OCI-LY3 (cell line): ENCODE data around the gene KIAA1671.

Source experiments
- H2AFZ ChIP-seq: fragments of 200-600, 300-600 bp; shearing (Covaris generic); 2 replicates; pipeline ENCODE4 v1.6.0; 2014; ENCODE audit warnings: antibody characterized with exemption, low read depth, low read length
- H3K27ac ChIP-seq: fragments of 200-600, 300-600 bp; sonication (generic); 2 replicates; pipeline ENCODE4 v1.5.1; 2014; ENCODE audit warnings: mild to moderate bottlenecking, low read length, moderate library complexity, mixed read lengths
- H3K27me3 ChIP-seq: fragments of 200-600, 300-600 bp; sonication (generic); 2 replicates; pipeline ENCODE4 v1.6.1; 2014; ENCODE audit warnings: low read depth, low read length, mixed read lengths
- H3K36me3 ChIP-seq: fragments of 200-600, 300-600 bp; sonication (generic); replicated peaks from 2 replicates; pipeline ENCODE3; 2014; ENCODE audit warnings: low read depth, low read length, mixed read lengths
- H3K4me1 ChIP-seq: fragments of 300-600, 200-600 bp; sonication (generic); 2 replicates; pipeline ENCODE4 v1.6.1; 2014; ENCODE audit warnings: low read length, mixed read lengths
- H3K4me2 ChIP-seq: fragments of 200-600, 300-600 bp; sonication (generic); 2 replicates; pipeline ENCODE4 v1.6.1; 2014; ENCODE audit warnings: low read length, mixed read lengths
- H3K4me3 ChIP-seq: fragments of 300-600, 200-600 bp; sonication (generic); 2 replicates; pipeline ENCODE4 v1.5.1; 2014; ENCODE audit warnings: antibody characterized with exemption, mild to moderate bottlenecking, low read length, moderate library complexity
- H3K79me2 ChIP-seq: fragments of 300-600, 200-600 bp; shearing (Covaris generic); 2 replicates; pipeline ENCODE4 v1.6.1; 2014; ENCODE audit warnings: mild to moderate bottlenecking, low read length, mixed read lengths
- H3K9ac ChIP-seq: fragments of 300-600, 200-600 bp; shearing (Covaris generic); 2 replicates; pipeline ENCODE4 v1.6.0; 2014; ENCODE audit warnings: mild to moderate bottlenecking, low read length, moderate library complexity
- H3K9me3 ChIP-seq: fragments of 200-600, 300-600 bp; shearing (Covaris generic); 2 replicates; pipeline ENCODE4 v1.6.1; 2014; ENCODE audit warnings: low read length, mixed read lengths; ENCODE audit not compliant: insufficient read depth
- H4K20me1 ChIP-seq: fragments of 200-600, 300-600 bp; sonication (generic); 2 replicates; pipeline ENCODE4 v1.6.1; 2016; ENCODE audit warnings: low read length, mixed read lengths; ENCODE audit not compliant: insufficient read depth
- EZH2phosphoT487 ChIP-seq: fragments of 200-600 bp; shearing (Covaris generic); IDR thresholded peaks from 2 replicates; pipeline ENCODE4 v1.6.1; 2018; ENCODE audit warnings: antibody characterized with exemption, mixed run types, low read depth
- TF ChIP-seq, protein P1 (sequence below): fragments of 200-600, 300-600 bp; sonication (generic); IDR thresholded peaks from 2 replicates; pipeline ENCODE4 v1.5.1; 2014; ENCODE audit warnings: antibody characterized with exemption, low read length, low read depth

KIAA1671 gene

DNA sequence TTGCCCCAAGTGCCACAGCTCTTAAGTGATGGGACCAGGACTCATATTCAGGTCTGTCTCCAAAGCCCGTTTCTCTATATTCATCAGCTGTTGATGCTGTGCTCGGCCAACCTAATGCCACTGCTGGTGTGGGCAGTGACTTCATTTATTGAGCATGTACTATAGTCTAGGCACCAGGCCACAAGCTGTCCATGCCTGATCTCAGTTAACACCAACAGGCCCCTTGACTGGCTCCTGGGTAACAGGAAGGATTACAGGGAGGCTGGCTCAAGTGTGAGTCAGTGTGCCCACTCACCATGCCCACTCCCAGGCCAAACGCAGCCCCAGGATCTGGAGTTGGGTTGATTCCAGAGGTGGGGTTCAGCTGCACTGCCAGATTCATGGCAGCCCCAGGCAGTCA is 258.3 kb downstream of the KIAA1671 start:
- TF ChIP-seq, protein P1, sequence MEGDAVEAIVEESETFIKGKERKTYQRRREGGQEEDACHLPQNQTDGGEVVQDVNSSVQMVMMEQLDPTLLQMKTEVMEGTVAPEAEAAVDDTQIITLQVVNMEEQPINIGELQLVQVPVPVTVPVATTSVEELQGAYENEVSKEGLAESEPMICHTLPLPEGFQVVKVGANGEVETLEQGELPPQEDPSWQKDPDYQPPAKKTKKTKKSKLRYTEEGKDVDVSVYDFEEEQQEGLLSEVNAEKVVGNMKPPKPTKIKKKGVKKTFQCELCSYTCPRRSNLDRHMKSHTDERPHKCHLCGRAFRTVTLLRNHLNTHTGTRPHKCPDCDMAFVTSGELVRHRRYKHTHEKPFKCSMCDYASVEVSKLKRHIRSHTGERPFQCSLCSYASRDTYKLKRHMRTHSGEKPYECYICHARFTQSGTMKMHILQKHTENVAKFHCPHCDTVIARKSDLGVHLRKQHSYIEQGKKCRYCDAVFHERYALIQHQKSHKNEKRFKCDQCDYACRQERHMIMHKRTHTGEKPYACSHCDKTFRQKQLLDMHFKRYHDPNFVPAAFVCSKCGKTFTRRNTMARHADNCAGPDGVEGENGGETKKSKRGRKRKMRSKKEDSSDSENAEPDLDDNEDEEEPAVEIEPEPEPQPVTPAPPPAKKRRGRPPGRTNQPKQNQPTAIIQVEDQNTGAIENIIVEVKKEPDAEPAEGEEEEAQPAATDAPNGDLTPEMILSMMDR = no peak
- TF ChIP-seq EZH2phosphoT487 = no peak
- no peak overlapping the region for H3K4me2 ChIP-seq
- H3K27me3 ChIP-seq = peaks cover 14% of the 10 kb centered on the region; the same call in 1 of the 2 replicates
- no peaks in the 10 kb centered on the region for H3K79me2 ChIP-seq
- H3K9me3 ChIP-seq = no peaks in the 10 kb centered on the region
- H3K36me3 ChIP-seq = no peaks in the 10 kb centered on the region
- no peaks in the 10 kb centered on the region for H3K4me1 ChIP-seq
- H3K27ac ChIP-seq = no peak overlapping the region
- no peak overlapping the region for H2AFZ ChIP-seq
- H3K9ac ChIP-seq = no peak overlapping the region
- no peak overlapping the region for H3K4me3 ChIP-seq
- no peaks in the 10 kb centered on the region for H4K20me1 ChIP-seq

DNA sequence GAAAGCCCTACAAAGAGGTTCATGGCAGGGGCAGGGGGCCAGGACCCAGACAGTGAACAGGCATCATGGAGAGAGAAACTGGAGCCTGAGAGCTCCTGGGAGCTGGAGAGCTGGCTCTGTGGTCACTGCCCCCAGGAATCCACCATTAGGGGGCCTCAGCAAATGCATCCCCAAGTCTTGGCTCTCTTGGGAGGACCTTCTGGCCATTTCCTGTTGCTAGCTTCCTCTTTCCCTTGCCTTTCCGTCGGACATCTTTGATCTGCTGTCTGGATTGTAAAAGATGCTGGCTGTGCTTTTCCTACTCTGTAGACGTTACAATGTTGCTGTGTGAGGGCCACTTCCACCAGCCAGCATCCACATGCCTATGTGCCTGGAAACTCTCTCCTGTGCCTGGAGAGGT is 259.8 kb downstream of the KIAA1671 start:
- 0 out of 2 replicates have a peak overlapping the region, but pooled peaks have one; percentile 17 for H2AFZ ChIP-seq
- no peak overlapping the region for H3K9ac ChIP-seq
- H4K20me1 ChIP-seq = no peaks in the 10 kb centered on the region

DNA sequence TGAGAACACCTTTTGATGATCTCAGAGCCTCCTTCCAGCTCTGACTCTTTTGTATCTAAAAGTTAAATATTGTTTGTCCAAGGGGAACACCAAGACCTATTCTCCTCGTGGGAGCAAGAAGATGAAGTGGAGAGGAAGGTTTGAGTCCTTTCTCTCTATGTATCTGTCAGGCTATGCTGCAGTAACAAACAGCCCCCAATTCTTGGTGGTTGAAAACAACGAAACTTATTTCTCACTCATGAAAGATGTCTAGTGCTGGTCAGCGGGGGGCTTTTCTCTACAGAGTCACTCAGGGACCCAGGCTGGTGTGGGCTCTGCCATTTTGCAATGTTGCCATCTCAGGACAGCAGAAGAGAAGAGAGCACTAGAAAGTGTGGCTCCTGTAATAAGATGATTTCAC is 260.7 kb downstream of the KIAA1671 start:
- no peak overlapping the region for H3K4me3 ChIP-seq
- no peaks in the 10 kb centered on the region for H3K79me2 ChIP-seq
- no peaks in the 10 kb centered on the region for H3K9me3 ChIP-seq
- peaks cover 19% of the 10 kb centered on the region; the same call in 1 of the 2 replicates for H3K27me3 ChIP-seq
- H3K36me3 ChIP-seq = no peaks in the 10 kb centered on the region
- no peak overlapping the region for H3K27ac ChIP-seq
- H3K4me1 ChIP-seq = no peaks in the 10 kb centered on the region
- no peak overlapping the region for H3K4me2 ChIP-seq
- H3K9ac ChIP-seq = no peak overlapping the region
- TF ChIP-seq EZH2phosphoT487 = no peak
- TF ChIP-seq, protein P1 = no peak
- no peaks in the 10 kb centered on the region for H4K20me1 ChIP-seq
- H2AFZ ChIP-seq = no peak overlapping the region

More for the DNA sequence above, 259.8 kb downstream of the KIAA1671 start:
- Histone ChIP-seq H3K36me3 (no peaks in the 10 kb centered on the region), H3K4me3 (no peak overlapping the region), H3K9me3 (no peaks in the 10 kb centered on the region), H3K27me3 (peaks cover 19% of the 10 kb centered on the region; the same call in 1 of the 2 replicates), H3K4me1 (no peaks in the 10 kb centered on the region), H3K4me2 (no peak overlapping the region), H3K79me2 (no peaks in the 10 kb centered on the region), H3K27ac (no peak overlapping the region)
- TF ChIP-seq, protein P1 = no peak
- TF ChIP-seq EZH2phosphoT487 = no peak

DNA sequence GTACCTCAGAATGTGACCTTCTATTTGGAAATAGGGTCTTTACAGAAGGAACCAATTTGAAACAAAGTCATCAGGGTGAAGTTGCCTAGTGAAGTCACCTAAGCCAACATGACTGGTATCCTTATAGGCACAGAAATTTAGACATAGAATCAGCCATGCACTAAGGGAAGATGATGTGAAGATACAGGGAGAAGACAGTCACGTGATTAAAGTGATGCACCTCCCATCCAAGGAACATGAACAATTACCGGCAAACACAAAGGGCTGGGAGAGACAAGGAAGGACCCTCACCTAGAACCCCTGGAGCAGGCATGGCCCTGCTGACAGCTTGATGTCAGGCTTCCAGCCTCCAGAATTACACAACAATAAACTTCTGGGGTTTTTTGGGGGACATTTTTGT is 263.7 kb downstream of the KIAA1671 start:
- TF ChIP-seq EZH2phosphoT487 = no peak
- TF ChIP-seq, protein P1 = no peak

More for the DNA sequence above, 263.7 kb downstream of the KIAA1671 start:
- Histone ChIP-seq H3K9me3 (no peaks in the 10 kb centered on the region), H3K9ac (no peak overlapping the region), H3K4me1 (no peaks in the 10 kb centered on the region), H3K27ac (no peak overlapping the region), H2AFZ (no peak overlapping the region), H3K4me3 (no peak overlapping the region), H3K36me3 (no peaks in the 10 kb centered on the region), H4K20me1 (no peaks in the 10 kb centered on the region), H3K4me2 (no peak overlapping the region), H3K27me3 (peaks cover 35% of the 10 kb centered on the region; the same call in 1 of the 2 replicates), H3K79me2 (no peaks in the 10 kb centered on the region)
